Right lobe of liver (tissue), 4 donors: ENCODE results near the gene PROCA1.
"Not testable (repeated sequence)": the region's sequence is repeated elsewhere in the genome, so short reads cannot be mapped to it uniquely, and the experiment has no call there.

Source experiments
- POLR2A ChIP-seq: fragments of 450-650 bp; IDR thresholded peaks from one replicate; pipeline ENCODE4 v1.6.1; 2017; ENCODE audit warnings: antibody characterized with exemption, mild to moderate bottlenecking
- TF ChIP-seq, protein P1 (sequence below), 4 donors: fragments of 200-600 bp in 3 of 4; fragments of 450-650 bp in 1 of 4; IDR thresholded peaks; one replicate each; pipeline versions ENCODE4 v1.5.1 to v1.8.0; 2016 to 2022; ENCODE audit warnings: antibody characterized with exemption in 4 of 4, mild to moderate bottlenecking in 2 of 4
- donor health status: DM: no; HTN: no; CAD: no.
- donor health status: DM: no; HTN: no; CAD: no.
- donor health status: DM: no; HTN: yes; CAD: no.

GRCh38 chr17:28735913-28736769 is 24.5 kb upstream of the PROCA1 start:
- TF ChIP-seq, protein P1, sequence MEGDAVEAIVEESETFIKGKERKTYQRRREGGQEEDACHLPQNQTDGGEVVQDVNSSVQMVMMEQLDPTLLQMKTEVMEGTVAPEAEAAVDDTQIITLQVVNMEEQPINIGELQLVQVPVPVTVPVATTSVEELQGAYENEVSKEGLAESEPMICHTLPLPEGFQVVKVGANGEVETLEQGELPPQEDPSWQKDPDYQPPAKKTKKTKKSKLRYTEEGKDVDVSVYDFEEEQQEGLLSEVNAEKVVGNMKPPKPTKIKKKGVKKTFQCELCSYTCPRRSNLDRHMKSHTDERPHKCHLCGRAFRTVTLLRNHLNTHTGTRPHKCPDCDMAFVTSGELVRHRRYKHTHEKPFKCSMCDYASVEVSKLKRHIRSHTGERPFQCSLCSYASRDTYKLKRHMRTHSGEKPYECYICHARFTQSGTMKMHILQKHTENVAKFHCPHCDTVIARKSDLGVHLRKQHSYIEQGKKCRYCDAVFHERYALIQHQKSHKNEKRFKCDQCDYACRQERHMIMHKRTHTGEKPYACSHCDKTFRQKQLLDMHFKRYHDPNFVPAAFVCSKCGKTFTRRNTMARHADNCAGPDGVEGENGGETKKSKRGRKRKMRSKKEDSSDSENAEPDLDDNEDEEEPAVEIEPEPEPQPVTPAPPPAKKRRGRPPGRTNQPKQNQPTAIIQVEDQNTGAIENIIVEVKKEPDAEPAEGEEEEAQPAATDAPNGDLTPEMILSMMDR (IDR thresholded peaks at IDR 0.05) = not testable (repeated sequence)
- TF ChIP-seq POLR2A = not testable (repeated sequence)
